ENCODE measurements around the gene DLG1.

- TF ChIP-seq YY1 (IDR thresholded peaks at IDR 0.05; ENCODE audit: insufficient read depth, insufficient read length) (no peak), ZNF274 (IDR thresholded peaks at IDR 0.05; ENCODE audit: low read depth, low read length) (no peak), SUZ12 (IDR thresholded peaks at IDR 0.05; ENCODE audit: extremely low read depth, insufficient read depth, insufficient read length) (no peak)
Observed at GRCh38 chr3:197122394-197122793, 176.0 kb downstream of the DLG1 start.
